H9 (cell line): ENCODE data around the gene CAMTA1. TPM values are rescaled to one million over a fixed set of nuclear protein-coding genes. Genes with fewer than 3 reads are reported as not detected.
A peak's percentile ranks its signal among the peaks of the same experiment; 100 is the strongest.

Experiments used
- DNase-seq: peaks from one replicate; pipeline ENCODE4 v3.0.0-alpha.2; 2017
- H2AFZ ChIP-seq: one replicate; pipeline ENCODE4 v1.6.1; 2013; ENCODE audit warnings: mild to moderate bottlenecking, low read length, control low read depth, moderate library complexity
- H2AK5ac ChIP-seq: 2 replicates; pipeline ENCODE4 v1.6.1; 2013; ENCODE audit warnings: low read length, control low read depth, mixed read lengths; ENCODE audit not compliant: insufficient read length
- H2BK120ac ChIP-seq: one replicate; pipeline ENCODE4 v1.6.1; 2013; ENCODE audit warnings: low read depth, mild to moderate bottlenecking, low read length, control low read depth, inconsistent platforms; ENCODE audit not compliant: poor library complexity, severe bottlenecking
- H2BK12ac ChIP-seq: 2 replicates; pipeline ENCODE4 v1.6.1; 2013; ENCODE audit warnings: low read length, control low read depth, mixed read lengths, low read depth; ENCODE audit not compliant: insufficient read length
- H2BK15ac ChIP-seq: 2 replicates; pipeline ENCODE4 v1.6.1; 2013; ENCODE audit warnings: low read depth, low read length, control low read depth
- H2BK20ac ChIP-seq: one replicate; pipeline ENCODE4 v1.6.1; 2013; ENCODE audit warnings: low read depth, mild to moderate bottlenecking, low read length, control low read depth, inconsistent platforms; ENCODE audit not compliant: poor library complexity, severe bottlenecking
- H2BK5ac ChIP-seq: 2 replicates; pipeline ENCODE4 v1.6.1; 2013; ENCODE audit warnings: low read length, control low read depth, mixed read lengths; ENCODE audit not compliant: insufficient read length
- H3K14ac ChIP-seq: 2 replicates; pipeline ENCODE4 v1.6.1; 2013; ENCODE audit warnings: low read length, control low read depth; ENCODE audit not compliant: insufficient read depth
- H3K18ac ChIP-seq: 2 replicates; pipeline ENCODE4 v1.6.1; 2013; ENCODE audit warnings: low read depth, mild to moderate bottlenecking, mixed read lengths, low read length, control low read depth; ENCODE audit not compliant: insufficient read length
- H3K23ac ChIP-seq: 2 replicates; pipeline ENCODE4 v1.6.1; 2013; ENCODE audit warnings: low read length, control low read depth, mixed read lengths, low read depth; ENCODE audit not compliant: insufficient read length
- H3K23me2 ChIP-seq: 2 replicates; pipeline ENCODE4 v1.6.1; 2013; ENCODE audit warnings: low read depth, mild to moderate bottlenecking, mixed read lengths, low read length, control low read depth; ENCODE audit not compliant: insufficient read length, poor library complexity, severe bottlenecking
- H3K27ac ChIP-seq: 2 replicates; pipeline ENCODE4 v1.5.1; 2013; ENCODE audit warnings: low read length, control low read depth, mixed read lengths, low read depth; ENCODE audit not compliant: insufficient read length
- H3K27me3 ChIP-seq: 2 replicates; pipeline ENCODE4 v1.6.1; 2013; ENCODE audit warnings: low read length, control low read depth, inconsistent platforms; ENCODE audit not compliant: insufficient read depth
- H3K4ac ChIP-seq: 2 replicates; pipeline ENCODE4 v1.6.1; 2013; ENCODE audit warnings: low read depth, mild to moderate bottlenecking, control low read depth, inconsistent platforms, low read length, moderate library complexity
- H3K4me1 ChIP-seq: 2 replicates; pipeline ENCODE4 v1.6.1; 2013; ENCODE audit warnings: low read length, control low read depth, inconsistent platforms; ENCODE audit not compliant: insufficient read depth
- H3K4me2 ChIP-seq: 2 replicates; pipeline ENCODE4 v1.6.1; 2013; ENCODE audit warnings: low read length, control low read depth, mixed read lengths; ENCODE audit not compliant: insufficient read length, insufficient read depth
- H3K56ac ChIP-seq: 2 replicates; pipeline ENCODE4 v1.6.1; 2013; ENCODE audit warnings: low read depth, mild to moderate bottlenecking, mixed read lengths, low read length, control low read depth; ENCODE audit not compliant: insufficient read length
- H3K79me1 ChIP-seq: 2 replicates; pipeline ENCODE4 v1.6.1; 2013; ENCODE audit warnings: low read depth, mild to moderate bottlenecking, moderate library complexity, low read length, control low read depth, inconsistent platforms; ENCODE audit not compliant: insufficient read depth, poor library complexity, severe bottlenecking
- H3K79me2 ChIP-seq: 2 replicates; pipeline ENCODE4 v1.6.1; 2013; ENCODE audit warnings: low read length, control low read depth, inconsistent platforms; ENCODE audit not compliant: insufficient read depth
- H3K9ac ChIP-seq: 2 replicates; pipeline ENCODE4 v1.6.1; 2013; ENCODE audit warnings: low read length, control low read depth, mixed read lengths; ENCODE audit not compliant: insufficient read length; ENCODE audit errors: extremely low read depth
- H3K9me3 ChIP-seq: one replicate; pipeline ENCODE4 v1.6.1; 2013; ENCODE audit warnings: low read depth, low read length, inconsistent platforms; ENCODE audit not compliant: control insufficient read depth
- H3T11ph ChIP-seq: one replicate; pipeline ENCODE4 v1.6.1; 2013; ENCODE audit warnings: mild to moderate bottlenecking, low read length, control low read depth, inconsistent platforms
- H4K20me1 ChIP-seq: one replicate; pipeline ENCODE4 v1.6.1; 2013; ENCODE audit not compliant: control insufficient read depth, insufficient read length, insufficient read depth
- H4K5ac ChIP-seq: 2 replicates; pipeline ENCODE4 v1.6.1; 2013; ENCODE audit warnings: low read depth, mild to moderate bottlenecking, mixed read lengths, low read length, control low read depth; ENCODE audit not compliant: insufficient read length
- H4K8ac ChIP-seq: replicated peaks from 2 replicates; pipeline ENCODE4 v1.6.1; 2013; ENCODE audit warnings: low read length, control low read depth, mixed read lengths, low read depth; ENCODE audit not compliant: insufficient read length
- H4K91ac ChIP-seq: 2 replicates; pipeline ENCODE4 v1.6.1; 2013; ENCODE audit warnings: low read depth, mild to moderate bottlenecking, moderate library complexity, mixed read lengths, low read length, control low read depth; ENCODE audit not compliant: insufficient read length
- H3K27ac Mint-ChIP-seq, 3 experiments: 2 replicates in 2 of 3; 3 replicates in 1 of 3; pipeline ENCODE4 v1.8.0; 2020 to 2021; ENCODE audit warnings: mixed read lengths in 3 of 3, mild to moderate bottlenecking in 1 of 3, moderate library complexity in 1 of 3
- H3K27me3 Mint-ChIP-seq: 2 replicates; pipeline ENCODE4 v1.8.0; 2021; ENCODE audit warnings: low read depth, mild to moderate bottlenecking, moderate library complexity, mixed read lengths
- H3K36me3 Mint-ChIP-seq, 3 experiments: 2 replicates in 2 of 3; 3 replicates in 1 of 3; pipeline ENCODE4 v1.8.0; 2020 to 2021; ENCODE audit warnings: low read depth in 3 of 3, mixed read lengths in 3 of 3; ENCODE audit not compliant: insufficient read depth in 1 of 3
- H3K4me1 Mint-ChIP-seq, 2 experiments: 2 replicates each; pipeline ENCODE4 v1.8.0; 2020; ENCODE audit warnings: mixed read lengths in 2 of 2
- H3K4me3 Mint-ChIP-seq, 2 experiments: 2 replicates in 1 of 2; 3 replicates in 1 of 2; pipeline ENCODE4 v1.8.0; 2020 to 2021; ENCODE audit warnings: mild to moderate bottlenecking in 2 of 2, mixed read lengths in 2 of 2, moderate library complexity in 1 of 2
- H3K9me3 Mint-ChIP-seq, 2 experiments: 2 replicates in 1 of 2; 3 replicates in 1 of 2; pipeline ENCODE4 v1.8.0; 2020; ENCODE audit warnings: mild to moderate bottlenecking in 2 of 2, mixed read lengths in 2 of 2, moderate library complexity in 1 of 2
- WGBS: extraction: QIAGEN DNeasy Blood & Tissue Kit; methylation state at CpG from one replicate; pipeline ENCODE4 v1.1.7; 2013; ENCODE audit warnings: missing lambda C conversion rate, low lambda C conversion rate, mixed read lengths; ENCODE audit not compliant: insufficient read length; ENCODE audit errors: extremely low coverage; 5-methylcytosine and 5-hydroxymethylcytosine counted together
- total RNA-seq: library from RNA; stranded (reverse); gene quantifications from 2 replicates; pipeline ENCODE4 v1.2.1, GENCODE V29; 2021
- TF ChIP-seq, protein P1 (sequence below): fragments of 200-600 bp; sonication (generic); conservative IDR thresholded peaks from 3 replicates; pipeline ENCODE4 v1.8.0; 2021; ENCODE audit warnings: antibody characterized with exemption, mild to moderate bottlenecking

CAMTA1 gene
- total RNA-seq, 1 experiment from 2014 or later, result 115 TPM

DNA sequence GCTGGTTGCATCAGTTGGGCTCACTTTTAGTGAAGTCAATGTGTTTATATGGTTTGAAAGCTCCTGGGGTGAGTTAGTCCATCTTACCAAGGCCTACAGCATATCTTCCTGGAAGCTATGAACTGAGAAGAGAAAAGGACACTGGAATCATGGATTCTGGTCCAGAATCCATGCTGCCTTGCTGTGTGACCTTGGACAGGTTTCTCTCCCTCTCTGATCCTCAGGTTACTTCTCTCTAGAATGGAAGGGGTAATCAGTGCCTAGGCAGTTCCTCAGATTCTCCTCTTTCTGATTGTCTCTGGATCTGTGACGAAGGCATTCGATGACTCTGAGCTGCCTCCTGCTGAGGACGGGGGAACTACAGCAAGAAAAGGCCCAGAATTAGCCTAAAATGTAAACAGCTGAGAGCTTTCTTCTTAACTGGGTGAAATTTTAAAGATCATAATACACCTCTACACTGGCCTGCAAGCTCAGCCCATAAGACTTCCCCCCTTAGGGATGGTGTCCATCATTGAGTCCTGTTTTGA is 560.9 kb downstream of the CAMTA1 start:
- no peak overlapping the region for H2AFZ ChIP-seq
- H3K9me3 ChIP-seq, result no peaks in the 10 kb centered on the region
- no peak overlapping the region for H3K56ac ChIP-seq
- no peak overlapping the region for H3K23ac ChIP-seq
- Mint-ChIP-seq H3K4me3 (no peak overlapping the region), H3K27me3 (no peaks in the 10 kb centered on the region), H3K9me3 (no peaks in the 10 kb centered on the region), H3K36me3 (no peaks in the 10 kb centered on the region; a peak in 1 of 7 replicates), H3K27ac (no peak overlapping the region), H3K4me1 (peaks cover 4 to 5% of the 10 kb centered on the region in 2 experiments)
- H4K20me1 ChIP-seq, result no peaks in the 10 kb centered on the region
- no peak overlapping the region for H2BK120ac ChIP-seq
- H2AK5ac ChIP-seq, result no peak overlapping the region
- no peak overlapping the region for H4K8ac ChIP-seq
- H4K5ac ChIP-seq, result no peak overlapping the region
- H3K4me2 ChIP-seq, result no peak overlapping the region
- H2BK5ac ChIP-seq, result no peak overlapping the region
- H3K4ac ChIP-seq, result no peak overlapping the region
- no peaks in the 10 kb centered on the region for H3K4me1 ChIP-seq
- H3K9ac ChIP-seq, result no peak overlapping the region
- no peak overlapping the region for H3K27ac ChIP-seq
- no peaks in the 10 kb centered on the region for H3K27me3 ChIP-seq
- H2BK12ac ChIP-seq, result no peak overlapping the region
- H3T11ph ChIP-seq, result no peak overlapping the region
- H2BK20ac ChIP-seq, result no peak overlapping the region
- H3K79me2 ChIP-seq, result no peaks in the 10 kb centered on the region
- H4K91ac ChIP-seq, result no peak overlapping the region
- H3K18ac ChIP-seq, result no peak overlapping the region
- no peak for DNase-seq
- TF ChIP-seq, protein P1, sequence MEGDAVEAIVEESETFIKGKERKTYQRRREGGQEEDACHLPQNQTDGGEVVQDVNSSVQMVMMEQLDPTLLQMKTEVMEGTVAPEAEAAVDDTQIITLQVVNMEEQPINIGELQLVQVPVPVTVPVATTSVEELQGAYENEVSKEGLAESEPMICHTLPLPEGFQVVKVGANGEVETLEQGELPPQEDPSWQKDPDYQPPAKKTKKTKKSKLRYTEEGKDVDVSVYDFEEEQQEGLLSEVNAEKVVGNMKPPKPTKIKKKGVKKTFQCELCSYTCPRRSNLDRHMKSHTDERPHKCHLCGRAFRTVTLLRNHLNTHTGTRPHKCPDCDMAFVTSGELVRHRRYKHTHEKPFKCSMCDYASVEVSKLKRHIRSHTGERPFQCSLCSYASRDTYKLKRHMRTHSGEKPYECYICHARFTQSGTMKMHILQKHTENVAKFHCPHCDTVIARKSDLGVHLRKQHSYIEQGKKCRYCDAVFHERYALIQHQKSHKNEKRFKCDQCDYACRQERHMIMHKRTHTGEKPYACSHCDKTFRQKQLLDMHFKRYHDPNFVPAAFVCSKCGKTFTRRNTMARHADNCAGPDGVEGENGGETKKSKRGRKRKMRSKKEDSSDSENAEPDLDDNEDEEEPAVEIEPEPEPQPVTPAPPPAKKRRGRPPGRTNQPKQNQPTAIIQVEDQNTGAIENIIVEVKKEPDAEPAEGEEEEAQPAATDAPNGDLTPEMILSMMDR, result peak; percentile 25; the same call in 2 of the 3 replicates
- H2BK15ac ChIP-seq, result no peak overlapping the region
- no peak overlapping the region for H3K14ac ChIP-seq
- no peaks in the 10 kb centered on the region for H3K23me2 ChIP-seq
- no CpG with 5 or more reads among the region's 3 CpGs for WGBS
- H3K79me1 ChIP-seq, result no peaks in the 10 kb centered on the region
